PC-3 (cell line): ENCODE measurements around the gene PTMS.

Source experiments
- CTCF ChIP-seq: fragments of 300-600 bp; sonication (generic); conservative IDR thresholded peaks from 2 replicates; pipeline ENCODE4 v1.5.1; 2017; ENCODE audit warnings: antibody characterized with exemption, low read depth, mild to moderate bottlenecking, low read length
- EZH2 ChIP-seq: fragments of 300-600 bp; sonication (generic); IDR thresholded peaks from one replicate; pipeline ENCODE4 v1.6.1; 2017; ENCODE audit warnings: antibody characterized with exemption, mild to moderate bottlenecking, low read length; ENCODE audit not compliant: unreplicated experiment

GRCh38 chr12:6736754-6737153 lies 29.4 kb upstream of the PTMS start:
- TF ChIP-seq EZH2 (no peak), CTCF (no peak)
